GM19324 (cell line): ENCODE data around the gene NUP214.
"Not testable (repeated sequence)": the region's sequence is repeated elsewhere in the genome, so short reads cannot be mapped to it uniquely, and the experiment has no call there.

Source experiments
- ATAC-seq: cut with Tn5 transposase; IDR thresholded peaks from one replicate; pipeline ENCODE4 v1.9.1; 2021; ENCODE audit warnings: mild to moderate bottlenecking, moderate library complexity; ENCODE audit not compliant: unreplicated experiment, low FRiP score

NUP214 gene

GRCh38 chr9:131158673-131159072 lies 33.3 kb downstream of the NUP214 start:
- ATAC-seq: not testable (repeated sequence)

DNA sequence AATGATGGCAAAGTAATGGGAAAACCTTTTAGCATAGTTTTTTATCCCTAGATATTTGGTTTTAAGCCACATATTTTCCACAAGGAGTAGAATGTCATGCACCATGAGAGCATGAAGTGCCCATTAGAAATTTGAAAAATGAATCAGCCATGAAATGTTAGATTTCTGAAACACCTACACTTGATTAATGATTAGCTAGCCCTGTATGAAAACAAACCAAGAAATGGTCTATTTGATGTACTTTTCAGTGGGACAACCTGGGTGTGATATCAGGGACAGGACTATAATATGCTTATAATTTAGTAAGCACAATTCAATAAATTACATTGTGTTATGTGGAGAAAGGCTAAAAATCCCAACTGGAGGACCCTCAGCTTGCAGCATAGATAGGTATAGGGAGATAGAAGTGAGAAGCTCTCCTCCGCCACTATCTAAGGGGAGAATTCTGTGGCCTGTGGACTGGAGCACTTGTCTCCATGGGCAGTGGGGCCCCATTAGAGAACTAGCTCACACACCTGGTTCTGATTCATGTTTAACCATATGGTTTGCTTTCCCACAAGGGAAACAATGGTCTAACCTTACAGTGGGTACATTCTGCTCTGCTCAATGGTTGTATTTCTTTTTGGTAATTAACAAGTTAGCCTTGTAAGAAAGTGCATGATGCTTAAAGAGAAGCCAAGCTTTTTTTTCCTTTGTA lies 35.2 kb downstream of the NUP214 start:
- no peak for ATAC-seq

- ATAC-seq: no peak
Measured at GRCh38 chr9:131161585-131161984, 36.2 kb downstream of the NUP214 start.

DNA sequence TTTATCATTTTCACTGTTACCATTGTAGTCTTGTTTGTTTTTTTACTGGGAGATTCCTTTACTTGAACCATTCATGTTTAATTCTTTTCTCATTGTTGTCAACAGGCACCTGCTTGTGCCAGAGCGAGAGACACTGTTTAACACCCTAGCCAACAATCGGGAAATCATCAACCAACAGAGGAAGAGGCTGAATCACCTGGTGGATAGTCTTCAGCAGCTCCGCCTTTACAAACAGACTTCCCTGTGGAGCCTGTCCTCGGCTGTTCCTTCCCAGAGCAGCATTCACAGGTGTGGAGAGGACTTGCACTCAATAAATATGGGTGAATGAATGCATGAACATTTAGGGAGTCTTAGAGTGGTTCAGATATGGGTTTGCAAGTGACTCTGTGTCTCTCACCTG lies 37.5 kb downstream of the NUP214 start:
- no peak for ATAC-seq

- no peak for ATAC-seq
Measured at GRCh38 chr9:131165523-131165922, 40.1 kb downstream of the NUP214 start.

- no peak for ATAC-seq
Measured at GRCh38 chr9:131167146-131167692, 41.8 kb downstream of the NUP214 start.

GRCh38 chr9:131167936-131168335 lies 42.5 kb downstream of the NUP214 start:
- no peak for ATAC-seq

DNA sequence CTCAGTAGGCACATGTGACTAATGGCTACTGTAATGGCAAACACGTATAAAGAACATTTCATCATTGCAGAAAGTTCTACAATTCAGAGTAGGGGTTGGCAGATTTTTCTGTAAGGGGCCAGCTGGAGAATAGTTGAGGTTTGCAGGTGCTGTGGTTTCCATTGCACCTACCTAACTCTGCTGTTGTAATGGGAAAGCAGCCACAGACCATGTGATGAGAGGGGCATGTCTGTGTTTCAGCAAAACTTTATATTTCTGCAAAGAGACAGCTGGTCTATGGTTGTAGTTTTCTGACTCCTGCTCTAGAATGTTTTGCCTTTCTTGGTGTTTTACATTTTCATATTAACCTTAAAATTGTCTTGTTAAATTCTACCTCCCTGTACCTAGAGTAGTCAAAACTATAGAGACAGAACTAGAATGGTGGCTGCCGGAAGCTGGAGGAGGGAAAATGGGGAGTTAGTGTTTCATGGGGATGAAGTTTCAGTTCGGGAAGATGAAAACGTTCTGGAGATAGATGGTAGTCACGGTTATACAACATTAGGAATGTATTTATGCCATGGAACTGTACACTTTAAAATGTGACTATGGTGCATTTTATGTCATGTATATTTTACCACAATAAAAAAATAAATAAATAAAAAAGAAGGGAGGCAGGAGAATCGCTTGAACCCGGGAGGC lies 44.3 kb downstream of the NUP214 start:
- no peak for ATAC-seq

DNA sequence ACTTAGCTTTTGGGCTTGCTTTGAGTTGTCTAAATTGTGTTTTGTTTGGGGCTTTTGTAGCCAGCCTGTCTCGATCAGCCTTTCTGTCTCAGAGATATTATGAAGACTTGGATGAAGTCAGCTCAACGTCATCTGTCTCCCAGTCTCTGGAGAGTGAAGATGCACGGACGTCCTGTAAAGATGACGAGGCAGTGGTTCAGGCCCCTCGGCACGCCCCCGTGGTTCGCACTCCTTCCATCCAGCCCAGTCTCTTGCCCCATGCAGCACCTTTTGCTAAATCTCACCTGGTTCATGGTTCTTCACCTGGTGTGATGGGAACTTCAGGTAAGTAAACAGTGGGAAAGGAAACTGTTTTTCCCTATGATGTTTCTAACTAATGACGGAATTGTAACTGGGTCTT lies 48.6 kb downstream of the NUP214 start:
- no peak for ATAC-seq

DNA sequence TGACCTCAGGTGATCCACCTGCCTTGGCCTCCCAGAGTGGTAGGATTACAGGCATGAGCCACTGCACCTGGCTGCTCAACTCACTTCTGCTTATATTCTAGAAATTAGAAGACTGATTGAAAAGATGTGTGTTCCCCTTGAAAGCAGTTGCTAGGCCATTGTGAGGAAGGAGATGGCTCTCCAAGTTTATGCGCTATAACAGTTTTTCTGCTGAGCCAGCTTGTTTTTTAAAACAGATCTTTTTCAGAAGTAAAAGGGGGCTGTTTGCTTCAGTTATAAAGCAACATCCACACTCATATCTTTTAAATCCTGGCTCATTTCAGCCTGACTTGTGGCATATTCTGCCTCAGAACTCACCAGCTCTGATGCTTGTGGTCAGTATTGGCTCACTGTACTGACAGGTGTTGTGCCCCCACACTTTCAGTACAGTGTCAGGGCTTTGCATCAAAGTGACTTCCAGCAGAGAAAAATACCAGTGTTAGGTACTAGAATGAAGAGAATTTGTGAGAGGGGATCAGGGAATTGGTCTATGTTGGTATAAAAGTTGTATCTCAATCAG lies 49.4 kb downstream of the NUP214 start:
- ATAC-seq: no peak

DNA sequence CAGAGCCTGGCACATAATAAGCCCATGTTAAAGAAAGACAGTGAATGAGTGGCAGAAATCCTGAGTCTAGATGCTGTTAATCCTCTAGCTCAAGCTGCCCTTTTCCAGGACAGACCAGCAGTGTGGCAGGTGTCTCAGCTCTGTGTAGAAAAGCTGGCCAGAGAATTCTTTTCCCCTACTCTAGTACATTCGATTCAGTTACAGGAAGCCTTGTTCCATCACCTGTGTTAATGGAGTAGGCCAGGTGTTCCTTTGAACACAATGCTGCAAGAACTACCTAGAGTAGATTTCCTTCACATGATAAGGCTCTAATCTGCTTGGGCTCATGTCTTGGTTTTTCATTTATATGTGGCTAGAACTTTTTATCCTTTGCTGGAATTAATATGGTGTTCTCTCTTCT lies 52.5 kb downstream of the NUP214 start:
- no peak for ATAC-seq

DNA sequence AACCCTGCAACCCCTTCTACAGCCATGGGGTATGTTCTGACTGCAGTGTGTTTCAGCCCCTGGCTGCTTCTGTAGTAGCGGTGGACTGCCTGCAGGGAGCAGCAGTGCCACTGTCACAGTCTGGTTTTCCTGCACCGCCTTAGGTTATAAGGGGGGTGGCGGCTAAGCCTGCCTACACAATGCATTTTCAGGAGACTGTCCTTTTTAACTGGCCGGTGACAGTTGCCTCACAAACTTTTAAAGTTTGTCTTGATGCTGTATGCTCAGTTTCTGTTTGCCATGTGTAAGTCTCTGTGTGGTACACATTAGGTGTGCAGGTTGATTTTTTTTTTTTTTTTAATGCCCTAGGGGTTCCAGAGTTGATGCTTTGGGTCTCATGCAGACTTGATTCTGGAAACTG lies 53.0 kb downstream of the NUP214 start:
- no peak for ATAC-seq

DNA sequence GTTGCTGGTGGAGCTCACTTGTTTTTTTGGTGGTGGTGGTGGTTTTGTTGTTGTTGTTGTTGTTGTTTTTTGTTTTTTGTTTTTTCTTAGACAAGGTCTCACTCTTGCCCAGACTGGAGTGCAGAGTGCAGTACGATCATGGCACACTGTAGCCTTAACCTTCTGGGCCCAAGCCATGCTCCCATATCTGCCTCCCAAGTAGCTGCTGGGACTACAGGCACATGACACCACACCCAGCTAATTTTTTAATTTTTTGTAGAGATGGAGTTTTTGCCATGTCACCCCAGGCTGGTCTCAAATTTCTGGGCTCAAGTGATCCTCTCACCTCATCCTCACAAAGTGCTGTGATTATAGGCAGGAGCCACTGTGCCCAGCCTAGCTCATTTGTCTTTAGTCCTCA lies 53.5 kb downstream of the NUP214 start:
- ATAC-seq: no peak

- ATAC-seq: no peak
Measured at GRCh38 chr9:131179561-131180219, 54.3 kb downstream of the NUP214 start.

- ATAC-seq: no peak
Measured at GRCh38 chr9:131180454-131180853, 55.1 kb downstream of the NUP214 start.

DNA sequence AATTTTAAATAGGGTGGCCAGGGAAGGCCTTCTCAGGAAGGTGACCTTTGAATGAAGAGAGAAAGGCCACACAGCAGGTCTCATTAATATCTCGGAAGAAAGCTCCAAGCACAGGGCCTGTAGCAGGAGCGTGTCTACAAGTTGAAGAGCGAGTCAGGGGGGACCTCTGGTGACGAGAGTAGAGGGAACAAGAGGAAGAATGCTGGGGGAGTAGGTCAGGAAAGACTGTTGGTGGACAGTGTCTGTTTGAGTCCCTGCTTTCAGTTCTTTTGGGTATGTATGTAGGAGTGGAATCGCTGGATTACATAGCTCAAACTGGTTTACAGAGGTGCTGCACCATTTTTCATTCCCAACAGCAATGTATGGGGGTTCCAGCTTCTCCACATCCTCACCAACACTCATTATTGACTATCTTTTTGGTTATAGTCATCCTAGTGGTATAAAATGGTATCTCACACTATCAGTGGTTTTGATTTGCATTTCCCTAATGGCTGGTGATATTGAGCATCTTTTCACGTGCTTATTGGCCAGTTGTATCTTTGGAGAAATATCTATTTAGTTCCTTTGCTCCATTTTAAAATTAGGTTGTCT lies 55.8 kb downstream of the NUP214 start:
- no peak for ATAC-seq

- no peak for ATAC-seq
Measured at GRCh38 chr9:131185924-131186323, 60.5 kb downstream of the NUP214 start.

DNA sequence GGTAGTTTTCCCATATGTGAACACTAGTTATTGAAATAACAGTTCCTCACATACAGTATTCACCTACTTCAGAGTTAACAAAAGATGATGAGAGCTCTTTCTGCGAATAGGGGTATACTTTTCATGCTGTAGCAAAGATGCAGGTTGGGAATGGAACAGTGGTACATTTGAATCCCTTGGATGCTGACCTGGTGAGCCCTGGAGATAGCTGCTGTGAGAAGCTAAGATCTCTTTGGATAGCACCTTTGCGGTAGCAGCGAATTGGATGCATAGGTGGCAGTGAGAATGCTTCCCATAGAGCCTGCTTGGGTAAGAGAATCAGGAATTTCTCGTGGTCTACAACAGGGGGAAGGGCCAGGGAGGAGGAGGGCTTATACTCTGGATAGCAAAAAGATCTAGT lies 61.2 kb downstream of the NUP214 start:
- no peak for ATAC-seq

DNA sequence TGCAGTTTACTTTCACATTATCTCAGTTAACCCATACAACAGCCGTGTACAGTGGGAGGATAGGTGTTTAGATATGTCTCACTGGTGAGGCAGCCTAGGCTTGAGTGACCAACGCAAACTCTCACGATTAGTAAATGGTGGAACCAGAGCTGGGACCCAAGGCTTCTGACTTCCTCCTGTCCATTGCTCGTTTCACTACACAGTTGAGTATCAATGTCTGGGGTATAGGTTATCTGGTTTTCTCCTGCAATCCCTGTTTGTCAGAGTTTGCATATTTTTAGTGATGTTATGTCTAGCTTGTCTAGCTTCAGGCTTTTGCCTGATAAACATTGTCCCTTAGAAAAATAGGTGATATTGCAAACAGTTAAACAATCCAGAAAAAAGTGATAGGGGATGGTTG lies 62.6 kb downstream of the NUP214 start:
- ATAC-seq: no peak

GRCh38 chr9:131188976-131189375 lies 63.6 kb downstream of the NUP214 start:
- ATAC-seq: no peak

- ATAC-seq: no peak
Measured at GRCh38 chr9:131190191-131190590, 64.8 kb downstream of the NUP214 start.
